ENCODE data around the gene KCNQ1. TPM values are rescaled to one million over a fixed set of nuclear protein-coding genes. Genes with fewer than 3 reads are reported as not detected.

KCNQ1 gene
- total and polyA plus RNA-seq, 2 donors (not counting 3 experiments of a cell fraction or from before 2014, with no cell fraction given), result 0.07 to 0.09 TPM

- H3K27ac ChIP-seq (ENCODE audit: insufficient read depth, low read depth, low read length), result no peak overlapping the region
- no peaks in the 10 kb centered on the region for H3K9me3 ChIP-seq (replicated peaks; ENCODE audit: control insufficient read depth, insufficient read depth, low read length)
- H3K4me2 ChIP-seq (ENCODE audit: insufficient read depth, low read length), result no peak overlapping the region
- TF ChIP-seq POLR2A (IDR thresholded peaks at IDR 0.05; ENCODE audit: low read depth, low read length) (no peak), MAX (IDR thresholded peaks at IDR 0.05; ENCODE audit: insufficient read depth, insufficient read length) (no peak), CTCF (IDR thresholded peaks at IDR 0.05; ENCODE audit: extremely low read depth in 1 of 2, insufficient read depth in 1 of 2, low read depth in 1 of 2, low read length in 2 of 2) (no peak), POLR2AphosphoS5 (IDR thresholded peaks at IDR 0.05; ENCODE audit: insufficient read depth, low read depth, low read length) (no peak), EZH2 (IDR thresholded peaks at IDR 0.05; ENCODE audit: borderline replicate concordance, low read depth, low read length, severe bottlenecking) (no peak), GATA2 (IDR thresholded peaks at IDR 0.05; ENCODE audit: insufficient read depth, insufficient read length, low read depth, low read length) (no peak), FOS (IDR thresholded peaks at IDR 0.05; ENCODE audit: borderline replicate concordance, insufficient read depth, low read length) (no peak), MYC (IDR thresholded peaks at IDR 0.05; ENCODE audit: low read depth, low read length) (no peak), JUN (IDR thresholded peaks at IDR 0.05; ENCODE audit: borderline replicate concordance, insufficient read depth, insufficient read length, low read depth) (no peak)
- peaks cover 0 to 4% of the 10 kb centered on the region in 2 experiments for H3K27me3 ChIP-seq (ENCODE audit: control insufficient read depth in 2 of 2, insufficient read depth in 2 of 2, low read length in 2 of 2)
- ChIA-PET POLR2A (no interaction called here), CTCF (interaction anchor here (1.0 to 2.5 kb wide), 2 partner anchors 11 to 107 kb away, joined by 3 to 9 read pairs; partner anchors contain the start of gene TSSC4)
- no peak overlapping the region for H3K9ac ChIP-seq (replicated peaks; ENCODE audit: extremely low read depth, insufficient read depth, low read length)
- H2AFZ ChIP-seq (ENCODE audit: low read depth, low read length), result no peak overlapping the region
- H4K20me1 ChIP-seq (replicated peaks; ENCODE audit: control insufficient read depth, extremely low read depth, insufficient read depth, low read length), result no peaks in the 10 kb centered on the region
- no peaks in the 10 kb centered on the region for H3K4me1 ChIP-seq (ENCODE audit: control insufficient read depth, extremely low read depth, insufficient read depth, low read length)
- no peak overlapping the region for H3K4me3 ChIP-seq (replicated peaks in 1 of 3; ENCODE audit: insufficient read depth in 1 of 3, low read depth in 1 of 3, low read length in 3 of 3)
- FAIRE-seq, result no peak
- no peaks in the 10 kb centered on the region for H3K9me1 ChIP-seq (replicated peaks; ENCODE audit: control insufficient read depth, extremely low read depth, insufficient read depth, low read length)
- H3K36me3 ChIP-seq (ENCODE audit: control insufficient read depth in 2 of 2, extremely low read depth in 1 of 2, insufficient read depth in 2 of 2, low read length in 2 of 2), result no peaks in the 10 kb centered on the region
- no TSS peak for BruUV-seq (replicated peaks)
- no peaks in the 10 kb centered on the region for H3K79me2 ChIP-seq (ENCODE audit: control insufficient read depth, insufficient read depth, low read length)
- dilution Hi-C loops (cut with MboI; ENCODE audit: extremely low pct_ligation_motif_present, low sequenced_read_pairs) (no loop called here), intact Hi-C loops (cut with micrococcal nuclease) (no loop called here)
- DNase-seq (ENCODE audit: low read depth, low spot score), result no peak
Observed at GRCh38 chr11:2411446-2412305, 33.1 kb upstream of the KCNQ1 start.
